Left ventricle myocardium inferior (tissue), 1 donor: Measurements from ENCODE around the gene U2SURP. TPM values are rescaled to one million over a fixed set of nuclear protein-coding genes. Genes with fewer than 3 reads are reported as not detected.

ENCODE experiments used
- DNase-seq: peaks from one replicate; pipeline ENCODE4 v3.0.0-alpha.2; 2020
- H3K27ac ChIP-seq: fragments of 200-600 bp; replicated peaks from 2 replicates; pipeline ENCODE4 v1.8.0; 2021
- H3K27me3 ChIP-seq: fragments of 200-600 bp; 2 replicates; pipeline ENCODE4 v1.8.0; 2021; ENCODE audit warnings: low read depth
- H3K36me3 ChIP-seq: fragments of 200-600 bp; 2 replicates; pipeline ENCODE4 v1.8.0; 2021
- H3K4me1 ChIP-seq: fragments of 200-600 bp; 2 replicates; pipeline ENCODE4 v1.8.0; 2021
- H3K4me3 ChIP-seq: fragments of 200-600 bp; 2 replicates; pipeline ENCODE4 v1.8.0; 2021; ENCODE audit warnings: mild to moderate bottlenecking, moderate library complexity
- H3K9me3 ChIP-seq: fragments of 200-600 bp; replicated peaks from 2 replicates; pipeline ENCODE4 v1.8.0; 2021
- CTCF ChIP-seq: fragments of 200-600 bp; IDR thresholded peaks from 2 replicates; pipeline ENCODE4 v1.8.0; 2021; ENCODE audit warnings: antibody characterized with exemption, mild to moderate bottlenecking, borderline replicate concordance
- intact Hi-C: fragments of 100-400 bp; cut with micrococcal nuclease; formaldehyde crosslinking; loops from one replicate; pipeline ENCODE4 v1.11.0; 2022
- total RNA-seq: library from RNA; stranded (reverse); fragmentation: NEBNext Ultra II Directional; extraction: Animal tissue kit (Norgen Biotek cat#: 25700); gene quantifications from one replicate; pipeline ENCODE4 v1.2.1, GENCODE V29; 2021
- donor health status: DM: no; HTN: yes; CAD: no; lungs with severe emphysema.

Gene U2SURP
- total RNA-seq, 1 donor from 2014 or later, result 43.7 TPM

DNA sequence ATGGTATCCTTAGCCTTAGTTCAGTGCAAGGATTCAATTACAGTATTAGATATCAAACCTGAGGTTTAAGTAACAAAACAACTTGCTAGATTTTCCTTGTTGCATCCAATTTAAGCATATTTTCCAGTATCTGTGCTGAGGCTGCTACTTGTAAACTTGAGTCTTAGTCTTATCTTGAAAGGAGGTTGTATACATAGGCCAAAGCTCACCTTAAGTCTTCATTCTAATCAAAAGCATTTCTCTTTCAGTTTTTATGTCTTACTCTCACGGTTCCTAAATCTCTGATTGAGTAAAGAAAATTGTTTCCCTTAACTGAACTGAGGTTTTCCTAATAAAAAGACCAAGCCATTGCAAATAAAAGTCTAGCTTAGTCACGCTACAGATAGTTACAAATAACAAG is 52.6 kb downstream of the U2SURP start:
- DNase-seq, result no peak
- H3K9me3 ChIP-seq, result no peaks in the 10 kb centered on the region
- H3K27ac ChIP-seq, result no peak overlapping the region
- H3K4me1 ChIP-seq, result no peaks in the 10 kb centered on the region
- intact Hi-C loops, result no loop called here
- no peaks in the 10 kb centered on the region for H3K27me3 ChIP-seq
- no peak overlapping the region for H3K4me3 ChIP-seq
- H3K36me3 ChIP-seq, result peaks cover 75% of the 10 kb centered on the region
- no peak for TF ChIP-seq CTCF

- Histone ChIP-seq H3K9me3 (no peaks in the 10 kb centered on the region), H3K4me1 (no peaks in the 10 kb centered on the region), H3K36me3 (peaks cover 58% of the 10 kb centered on the region), H3K27ac (no peak overlapping the region), H3K27me3 (no peaks in the 10 kb centered on the region), H3K4me3 (no peak overlapping the region)
- intact Hi-C loops, result no loop called here
- DNase-seq, result no peak
- no peak for TF ChIP-seq CTCF
Measured at GRCh38 chr3:143056372-143056771, 55.0 kb downstream of the U2SURP start.

DNA sequence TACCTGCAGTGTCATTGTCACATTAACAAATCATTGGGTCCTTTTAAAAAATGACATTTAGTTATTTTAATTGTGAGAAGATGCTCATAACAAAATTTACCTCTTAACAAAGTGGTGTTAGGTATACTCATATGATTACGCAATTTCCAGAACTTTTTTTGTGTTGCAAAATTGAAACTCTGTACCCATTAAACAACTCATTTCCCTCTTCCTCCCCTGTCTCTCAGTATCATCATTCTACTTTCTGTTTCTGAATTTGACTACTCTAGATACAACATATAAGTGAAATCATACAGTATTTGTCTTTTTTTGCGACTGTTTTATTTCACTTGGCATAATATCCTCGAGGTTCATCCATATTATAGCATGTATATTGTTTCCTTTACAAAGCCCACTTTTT is 59.5 kb downstream of the U2SURP start:
- no peak overlapping the region for H3K4me3 ChIP-seq
- H3K27ac ChIP-seq, result no peak overlapping the region
- H3K9me3 ChIP-seq, result no peaks in the 10 kb centered on the region
- intact Hi-C loops, result no loop called here
- H3K27me3 ChIP-seq, result no peaks in the 10 kb centered on the region
- H3K36me3 ChIP-seq, result peaks cover 12% of the 10 kb centered on the region
- H3K4me1 ChIP-seq, result no peaks in the 10 kb centered on the region
- no peak for DNase-seq
- no peak for TF ChIP-seq CTCF

GRCh38 chr3:143063018-143063417 is 61.6 kb downstream of the U2SURP start:
- Histone ChIP-seq H3K9me3 (no peaks in the 10 kb centered on the region), H3K27me3 (no peaks in the 10 kb centered on the region), H3K36me3 (no peaks in the 10 kb centered on the region), H3K4me1 (no peaks in the 10 kb centered on the region), H3K27ac (no peak overlapping the region), H3K4me3 (no peak overlapping the region)
- no peak for TF ChIP-seq CTCF
- intact Hi-C loops, result no loop called here
- DNase-seq, result no peak

GRCh38 chr3:143064777-143065176 is 63.4 kb downstream of the U2SURP start:
- H3K36me3 ChIP-seq, result no peaks in the 10 kb centered on the region
- intact Hi-C loops, result no loop called here
- no peaks in the 10 kb centered on the region for H3K4me1 ChIP-seq
- H3K27me3 ChIP-seq, result no peaks in the 10 kb centered on the region
- no peak for DNase-seq
- H3K9me3 ChIP-seq, result no peaks in the 10 kb centered on the region
- no peak for TF ChIP-seq CTCF
- H3K4me3 ChIP-seq, result no peak overlapping the region
- no peak overlapping the region for H3K27ac ChIP-seq

- Histone ChIP-seq H3K4me3 (no peak overlapping the region), H3K27ac (no peak overlapping the region), H3K27me3 (no peaks in the 10 kb centered on the region), H3K4me1 (no peaks in the 10 kb centered on the region), H3K36me3 (no peaks in the 10 kb centered on the region), H3K9me3 (no peaks in the 10 kb centered on the region)
- no peak for TF ChIP-seq CTCF
- DNase-seq, result no peak
- intact Hi-C loops, result no loop called here
Measured at GRCh38 chr3:143065364-143065763, 64.0 kb downstream of the U2SURP start.
